Central memory CD4-positive, alpha-beta T cell (primary cell): ENCODE results near the gene COL11A2.
"Not testable (repeated sequence)": the region's sequence is repeated elsewhere in the genome, so short reads cannot be mapped to it uniquely, and the experiment has no call there.

Experiments
- DNase-seq: peaks from one replicate; pipeline ENCODE4 v3.0.0; 2022

COL11A2 gene

GRCh38 chr6:33150560-33150959, 41.7 kb downstream of the COL11A2 start:
- not testable (repeated sequence) for DNase-seq

- no peak for DNase-seq
These were observed 44.2 kb downstream of the COL11A2 start for GRCh38 chr6:33147807-33148666.

GRCh38 chr6:33144373-33144772, 47.9 kb downstream of the COL11A2 start:
- DNase-seq = no peak

GRCh38 chr6:33143113-33143770, 49.0 kb downstream of the COL11A2 start:
- DNase-seq = no peak

GRCh38 chr6:33142501-33143070, 49.7 kb downstream of the COL11A2 start:
- DNase-seq = no peak

- no peak for DNase-seq
These were observed 51.7 kb downstream of the COL11A2 start for GRCh38 chr6:33140556-33140955.

GRCh38 chr6:33139596-33140206, 52.6 kb downstream of the COL11A2 start:
- DNase-seq = no peak

GRCh38 chr6:33136310-33136900, 55.9 kb downstream of the COL11A2 start:
- DNase-seq = no peak

- DNase-seq = no peak
These were observed 60.2 kb downstream of the COL11A2 start for GRCh38 chr6:33132081-33132524.

- no peak for DNase-seq
These were observed 63.9 kb downstream of the COL11A2 start for GRCh38 chr6:33128318-33128717.

GRCh38 chr6:33126101-33126714, 66.1 kb downstream of the COL11A2 start:
- DNase-seq = peak; percentile 13

- no peak for DNase-seq
These were observed 67.3 kb downstream of the COL11A2 start for GRCh38 chr6:33124947-33125346.

- no peak for DNase-seq
These were observed 67.8 kb downstream of the COL11A2 start for GRCh38 chr6:33124525-33124901.

- peak; percentile 14 for DNase-seq
These were observed 68.3 kb downstream of the COL11A2 start for GRCh38 chr6:33123732-33124524.

GRCh38 chr6:33123181-33123580, 69.1 kb downstream of the COL11A2 start:
- no peak for DNase-seq

GRCh38 chr6:33120001-33120400, 72.3 kb downstream of the COL11A2 start:
- DNase-seq = no peak

- DNase-seq = peak; percentile 58
These were observed 73.6 kb downstream of the COL11A2 start for GRCh38 chr6:33118525-33119123.

GRCh38 chr6:33117811-33118277, 74.4 kb downstream of the COL11A2 start:
- DNase-seq = no peak

- DNase-seq = no peak
These were observed 75.2 kb downstream of the COL11A2 start for GRCh38 chr6:33116841-33117711.

GRCh38 chr6:33116417-33116816, 75.8 kb downstream of the COL11A2 start:
- no peak for DNase-seq
